ENCODE measurements around the gene PPP1R26. TPM values are rescaled to one million over a fixed set of nuclear protein-coding genes. Genes with fewer than 3 reads are reported as not detected.

The PPP1R26 gene
- total RNA-seq, 1 experiment from 2014 or later: 32.0 TPM

DNA sequence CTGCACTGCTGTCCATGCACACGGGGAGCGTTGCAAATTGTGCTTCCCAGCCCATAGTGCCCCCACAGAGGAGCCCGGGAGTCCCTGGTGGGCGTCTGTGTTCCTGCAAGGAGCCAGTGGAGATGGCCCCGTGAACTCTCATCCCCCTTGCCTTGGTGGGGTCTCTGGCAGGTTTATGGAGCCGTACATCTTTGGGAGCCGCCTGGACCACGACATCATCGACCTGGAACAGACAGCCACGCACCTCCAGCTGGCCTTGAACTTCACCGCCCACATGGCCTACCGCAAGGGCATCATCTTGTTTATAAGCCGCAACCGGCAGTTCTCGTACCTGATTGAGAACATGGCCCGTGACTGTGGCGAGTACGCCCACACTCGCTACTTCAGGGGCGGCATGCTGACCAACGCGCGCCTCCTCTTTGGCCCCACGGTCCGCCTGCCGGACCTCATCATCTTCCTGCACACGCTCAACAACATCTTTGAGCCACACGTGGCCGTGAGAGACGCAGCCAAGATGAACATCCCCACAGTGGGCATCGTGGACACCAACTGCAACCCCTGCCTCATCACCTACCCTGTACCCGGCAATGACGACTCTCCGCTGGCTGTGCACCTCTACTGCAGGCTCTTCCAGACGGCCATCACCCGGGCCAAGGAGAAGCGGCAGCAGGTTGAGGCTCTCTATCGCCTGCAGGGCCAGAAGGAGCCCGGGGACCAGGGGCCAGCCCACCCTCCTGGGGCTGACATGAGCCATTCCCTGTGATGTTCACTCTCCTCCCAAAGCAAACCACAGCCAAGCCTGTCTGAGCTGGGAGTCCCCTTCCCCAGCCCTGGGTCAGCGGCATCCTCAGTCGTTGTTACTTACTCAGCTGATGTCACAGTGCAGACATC lies 24.0 kb downstream of the PPP1R26 start:
- H3K4me1 ChIP-seq (ENCODE audit: control insufficient read depth in 1 of 2, insufficient read depth in 2 of 2, low read length in 2 of 2): peaks cover 4 to 30% of the 10 kb centered on the region in 2 experiments; a peak in 3 of 4 replicates
- peaks cover 4% of the 10 kb centered on the region; the same call in 1 of the 2 replicates for H4K20me1 ChIP-seq (ENCODE audit: insufficient read depth)
- ChIA-PET POLR2A (no interaction called here), RAD21 (ENCODE audit: low non-redundant PET in 1 of 2, low total read pairs in 2 of 2, uncharacterized antibody in 2 of 2, unreplicated experiment in 2 of 2) (no interaction called here), CTCF (interaction anchor here (1.4 kb wide), 1 partner anchor 55 kb away, joined by 4 read pairs; no protein-coding TSS in a partner anchor)
- H3K9me2 ChIP-seq (ENCODE audit: insufficient read depth): no peaks in the 10 kb centered on the region
- H3K27ac ChIP-seq (ENCODE audit: low read depth, low read length): no peak overlapping the region
- no peak for ATAC-seq
- H3K79me2 ChIP-seq (ENCODE audit: insufficient read depth, low read length): peaks cover 40% of the 10 kb centered on the region
- H3K4me3 ChIP-seq (replicated peaks in 1 of 2; ENCODE audit: low read depth in 1 of 2, low read length in 2 of 2): no peak overlapping the region
- no peaks in the 10 kb centered on the region for H3K9me3 ChIP-seq (ENCODE audit: control insufficient read depth in 1 of 2, insufficient read depth in 1 of 2, low read depth in 1 of 2, low read length in 2 of 2)
- H2AFZ ChIP-seq (ENCODE audit: low read depth, low read length, poor library complexity, severe bottlenecking): no peak overlapping the region
- no peak for TF ChIP-seq RAD21 (IDR thresholded peaks at IDR 0.05; ENCODE audit: low read depth)
- no peak for TF ChIP-seq EZH2 (IDR thresholded peaks at IDR 0.05)
- no peak for TF ChIP-seq ZNF274 (IDR thresholded peaks at IDR 0.05; ENCODE audit: low read depth, low read length)
- TF ChIP-seq TCF7L2 (IDR thresholded peaks at IDR 0.05; ENCODE audit: borderline replicate concordance, extremely low read depth, insufficient read depth, insufficient read length): no peak
- TF ChIP-seq YY1 (IDR thresholded peaks at IDR 0.05; ENCODE audit: extremely low read depth, insufficient replicate concordance, low read depth, low read length): no peak
- TF ChIP-seq SRF (IDR thresholded peaks at IDR 0.05; ENCODE audit: low read depth): no peak
- TF ChIP-seq, protein P1, sequence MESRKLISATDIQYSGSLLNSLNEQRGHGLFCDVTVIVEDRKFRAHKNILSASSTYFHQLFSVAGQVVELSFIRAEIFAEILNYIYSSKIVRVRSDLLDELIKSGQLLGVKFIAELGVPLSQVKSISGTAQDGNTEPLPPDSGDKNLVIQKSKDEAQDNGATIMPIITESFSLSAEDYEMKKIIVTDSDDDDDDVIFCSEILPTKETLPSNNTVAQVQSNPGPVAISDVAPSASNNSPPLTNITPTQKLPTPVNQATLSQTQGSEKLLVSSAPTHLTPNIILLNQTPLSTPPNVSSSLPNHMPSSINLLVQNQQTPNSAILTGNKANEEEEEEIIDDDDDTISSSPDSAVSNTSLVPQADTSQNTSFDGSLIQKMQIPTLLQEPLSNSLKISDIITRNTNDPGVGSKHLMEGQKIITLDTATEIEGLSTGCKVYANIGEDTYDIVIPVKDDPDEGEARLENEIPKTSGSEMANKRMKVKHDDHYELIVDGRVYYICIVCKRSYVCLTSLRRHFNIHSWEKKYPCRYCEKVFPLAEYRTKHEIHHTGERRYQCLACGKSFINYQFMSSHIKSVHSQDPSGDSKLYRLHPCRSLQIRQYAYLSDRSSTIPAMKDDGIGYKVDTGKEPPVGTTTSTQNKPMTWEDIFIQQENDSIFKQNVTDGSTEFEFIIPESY (IDR thresholded peaks at IDR 0.05; ENCODE audit: extremely low read depth, insufficient replicate concordance, low read length): no peak
- TF ChIP-seq, protein P2, sequence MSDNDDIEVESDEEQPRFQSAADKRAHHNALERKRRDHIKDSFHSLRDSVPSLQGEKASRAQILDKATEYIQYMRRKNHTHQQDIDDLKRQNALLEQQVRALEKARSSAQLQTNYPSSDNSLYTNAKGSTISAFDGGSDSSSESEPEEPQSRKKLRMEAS (IDR thresholded peaks at IDR 0.05): no peak
- no peak for TF ChIP-seq EZH2phosphoT487 (IDR thresholded peaks at IDR 0.05; ENCODE audit: borderline replicate concordance)
- TF ChIP-seq, protein P3, sequence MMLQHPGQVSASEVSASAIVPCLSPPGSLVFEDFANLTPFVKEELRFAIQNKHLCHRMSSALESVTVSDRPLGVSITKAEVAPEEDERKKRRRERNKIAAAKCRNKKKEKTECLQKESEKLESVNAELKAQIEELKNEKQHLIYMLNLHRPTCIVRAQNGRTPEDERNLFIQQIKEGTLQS (IDR thresholded peaks at IDR 0.05): no peak
- TF ChIP-seq CEBPB (IDR thresholded peaks at IDR 0.05; ENCODE audit: low read depth): no peak
- no peak for DNase-seq (ENCODE audit: low read depth, low spot score)
- H3K9ac ChIP-seq (ENCODE audit: low read length): no peak overlapping the region
- H3K27me3 ChIP-seq (ENCODE audit: insufficient read depth, low read length): no peaks in the 10 kb centered on the region
- intact Hi-C loops (cut with micrococcal nuclease): no loop called here
- no TSS peak for BruUV-seq (replicated peaks)
- no peak overlapping the region for H3K4me2 ChIP-seq (ENCODE audit: low read length)
- peaks cover 11 to 39% of the 10 kb centered on the region in 2 experiments for H3K36me3 ChIP-seq (ENCODE audit: control insufficient read depth in 1 of 2, insufficient read depth in 2 of 2, low read length in 2 of 2)

All from HCT116 (cell line).